PFSK-1 (cell line): ENCODE measurements around the gene ACTG1.

ENCODE experiments used
- FOXP2 ChIP-seq: optimal IDR thresholded peaks from 2 replicates; pipeline ENCODE3; 2011; ENCODE audit warnings: borderline replicate concordance, control low read depth, inconsistent platforms; ENCODE audit not compliant: insufficient read depth; ENCODE audit errors: extremely low read length, extremely low read depth
- POLR2AphosphoS5 ChIP-seq: IDR thresholded peaks from 2 replicates; pipeline ENCODE4 v1.6.1; 2012; ENCODE audit warnings: low read depth, mild to moderate bottlenecking, control low read depth, low read length, moderate library complexity
- SIN3A ChIP-seq: IDR thresholded peaks from 2 replicates; pipeline ENCODE4 v1.6.1; 2012; ENCODE audit warnings: mild to moderate bottlenecking, low read length, moderate library complexity, borderline replicate concordance; ENCODE audit not compliant: insufficient read depth
- TAF1 ChIP-seq: IDR thresholded peaks from 2 replicates; pipeline ENCODE4 v1.6.1; 2012; ENCODE audit warnings: low read length, control low read depth, borderline replicate concordance; ENCODE audit not compliant: insufficient read depth
- TF ChIP-seq, protein P1 (sequence below), 2 experiments: IDR thresholded peaks; 2 replicates each; pipeline versions ENCODE4 v1.6.1 to v1.8.0; 2011 to 2012; ENCODE audit warnings: low read depth in 2 of 2, low read length in 2 of 2, control low read depth in 1 of 2, inconsistent platforms in 1 of 2, mild to moderate bottlenecking in 1 of 2, moderate library complexity in 1 of 2; ENCODE audit not compliant: insufficient read depth in 1 of 2

ACTG1 gene

DNA sequence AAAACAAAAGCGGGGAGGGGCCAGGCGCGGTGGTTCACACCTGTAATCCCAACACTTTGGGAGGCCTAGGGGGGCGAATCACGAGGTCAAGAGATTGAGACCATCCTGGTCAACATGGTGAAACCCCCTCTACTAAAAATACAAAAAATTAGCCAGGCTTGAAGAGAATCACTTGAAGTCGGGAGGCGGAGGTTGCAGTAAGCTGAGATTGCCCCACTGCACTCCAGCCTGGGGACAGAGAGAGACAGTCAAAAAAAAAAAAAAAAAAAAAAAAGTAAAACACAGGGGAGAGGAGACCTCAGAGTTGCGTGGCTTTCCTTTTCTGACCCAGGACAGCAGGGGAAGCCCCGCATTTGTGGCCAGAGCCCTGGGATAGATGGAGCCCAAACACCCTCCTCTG is 19.9 kb downstream of the ACTG1 start:
- no peak for TF ChIP-seq FOXP2
- TF ChIP-seq, protein P1, sequence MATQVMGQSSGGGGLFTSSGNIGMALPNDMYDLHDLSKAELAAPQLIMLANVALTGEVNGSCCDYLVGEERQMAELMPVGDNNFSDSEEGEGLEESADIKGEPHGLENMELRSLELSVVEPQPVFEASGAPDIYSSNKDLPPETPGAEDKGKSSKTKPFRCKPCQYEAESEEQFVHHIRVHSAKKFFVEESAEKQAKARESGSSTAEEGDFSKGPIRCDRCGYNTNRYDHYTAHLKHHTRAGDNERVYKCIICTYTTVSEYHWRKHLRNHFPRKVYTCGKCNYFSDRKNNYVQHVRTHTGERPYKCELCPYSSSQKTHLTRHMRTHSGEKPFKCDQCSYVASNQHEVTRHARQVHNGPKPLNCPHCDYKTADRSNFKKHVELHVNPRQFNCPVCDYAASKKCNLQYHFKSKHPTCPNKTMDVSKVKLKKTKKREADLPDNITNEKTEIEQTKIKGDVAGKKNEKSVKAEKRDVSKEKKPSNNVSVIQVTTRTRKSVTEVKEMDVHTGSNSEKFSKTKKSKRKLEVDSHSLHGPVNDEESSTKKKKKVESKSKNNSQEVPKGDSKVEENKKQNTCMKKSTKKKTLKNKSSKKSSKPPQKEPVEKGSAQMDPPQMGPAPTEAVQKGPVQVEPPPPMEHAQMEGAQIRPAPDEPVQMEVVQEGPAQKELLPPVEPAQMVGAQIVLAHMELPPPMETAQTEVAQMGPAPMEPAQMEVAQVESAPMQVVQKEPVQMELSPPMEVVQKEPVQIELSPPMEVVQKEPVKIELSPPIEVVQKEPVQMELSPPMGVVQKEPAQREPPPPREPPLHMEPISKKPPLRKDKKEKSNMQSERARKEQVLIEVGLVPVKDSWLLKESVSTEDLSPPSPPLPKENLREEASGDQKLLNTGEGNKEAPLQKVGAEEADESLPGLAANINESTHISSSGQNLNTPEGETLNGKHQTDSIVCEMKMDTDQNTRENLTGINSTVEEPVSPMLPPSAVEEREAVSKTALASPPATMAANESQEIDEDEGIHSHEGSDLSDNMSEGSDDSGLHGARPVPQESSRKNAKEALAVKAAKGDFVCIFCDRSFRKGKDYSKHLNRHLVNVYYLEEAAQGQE (IDR thresholded peaks at IDR 0.05; ENCODE audit: insufficient read depth in 1 of 2, low read depth in 2 of 2, low read length in 2 of 2): no peak
- TF ChIP-seq POLR2AphosphoS5: no peak
- no peak for TF ChIP-seq TAF1
- TF ChIP-seq SIN3A: no peak

- TF ChIP-seq TAF1: no peak
- TF ChIP-seq SIN3A: no peak
- TF ChIP-seq, protein P1 (IDR thresholded peaks at IDR 0.05; ENCODE audit: insufficient read depth in 1 of 2, low read depth in 2 of 2, low read length in 2 of 2): no peak
- no peak for TF ChIP-seq POLR2AphosphoS5
- TF ChIP-seq FOXP2: no peak
These were observed 20.4 kb downstream of the ACTG1 start for GRCh38 chr17:81492202-81492601.

GRCh38 chr17:81491761-81492160 is 20.8 kb downstream of the ACTG1 start:
- TF ChIP-seq TAF1: no peak
- no peak for TF ChIP-seq POLR2AphosphoS5

- TF ChIP-seq POLR2AphosphoS5 (no peak), SIN3A (no peak), FOXP2 (no peak), TAF1 (no peak)
- TF ChIP-seq, protein P1 (IDR thresholded peaks at IDR 0.05; ENCODE audit: insufficient read depth in 1 of 2, low read depth in 2 of 2, low read length in 2 of 2): no peak
These were observed 21.4 kb downstream of the ACTG1 start for GRCh38 chr17:81491181-81491581.

GRCh38 chr17:81489998-81490992 is 22.3 kb downstream of the ACTG1 start:
- TF ChIP-seq FOXP2 (no peak), POLR2AphosphoS5 (no peak)

DNA sequence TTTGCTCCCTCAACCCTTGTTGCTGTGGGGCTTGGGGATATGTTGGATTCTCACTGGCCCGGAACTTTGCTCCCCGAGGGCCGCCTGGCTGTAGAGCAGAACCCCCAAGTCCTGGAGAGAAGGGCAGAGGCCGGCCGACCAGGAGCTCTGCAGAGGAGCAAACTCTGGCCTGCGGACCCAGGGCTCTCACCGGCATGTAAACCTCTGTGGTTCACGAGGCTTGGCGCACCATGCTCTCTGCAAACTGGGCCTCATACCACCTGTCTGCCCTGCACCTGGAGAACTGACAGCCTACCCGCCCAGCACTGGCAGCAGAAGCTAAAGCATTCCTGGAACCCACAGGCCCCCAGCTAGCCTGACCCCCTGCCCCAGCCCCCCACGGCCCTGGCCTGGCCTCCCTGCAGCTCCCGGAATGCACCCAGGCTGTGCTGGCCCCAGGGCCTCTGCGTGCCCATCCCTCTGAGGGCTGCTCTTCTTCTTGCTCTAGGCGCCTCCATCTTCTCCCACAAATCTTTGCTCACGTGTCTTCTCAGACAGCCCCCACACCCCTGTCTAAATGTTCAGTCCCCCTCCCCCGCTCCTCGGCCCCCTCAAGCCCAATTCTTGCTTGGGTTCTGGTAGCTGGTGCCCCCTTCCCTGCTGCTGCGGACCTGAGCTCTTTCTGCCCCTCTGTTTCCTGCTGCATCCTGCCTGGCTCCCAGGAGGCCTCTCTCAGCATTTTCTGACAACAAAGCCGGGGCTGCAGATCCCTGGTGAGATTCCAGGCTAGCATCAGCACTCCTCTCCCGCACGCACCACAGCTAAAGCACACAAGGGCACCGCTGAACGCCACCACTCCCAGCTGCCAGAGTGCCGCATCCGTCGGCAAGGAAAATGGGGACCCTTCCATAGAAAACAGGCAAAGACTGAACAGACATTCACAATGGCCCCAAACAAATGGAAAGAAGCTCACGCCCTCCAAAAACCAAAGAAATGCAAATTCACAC is 23.3 kb downstream of the ACTG1 start:
- TF ChIP-seq POLR2AphosphoS5 (no peak), SIN3A (no peak), TAF1 (no peak)
